GM12878 (cell line): ENCODE measurements around the gene SLC39A5. TPM values are rescaled to one million over a fixed set of nuclear protein-coding genes. Genes with fewer than 3 reads are reported as not detected.

Experiments
- ATF7 ChIP-seq: fragments of 450-650 bp; IDR thresholded peaks from 2 replicates; pipeline ENCODE4 v1.6.1; 2016; ENCODE audit warnings: low read depth, mild to moderate bottlenecking
- BCL3 ChIP-seq: IDR thresholded peaks from 2 replicates; pipeline ENCODE4 v1.6.1; 2011; ENCODE audit warnings: borderline replicate concordance, low read depth, mild to moderate bottlenecking, moderate library complexity, low read length; ENCODE audit not compliant: insufficient read depth, poor library complexity, severe bottlenecking
- CBX3 ChIP-seq: fragments of 200-600 bp; sonication (generic); IDR thresholded peaks from 2 replicates; pipeline ENCODE4 v1.6.1; 2016; ENCODE audit warnings: low read depth, borderline replicate concordance
- CHD1 ChIP-seq: IDR thresholded peaks from 2 replicates; pipeline ENCODE4 v1.6.1; 2012; ENCODE audit warnings: low read depth, low read length, improper control_type of control experiment
- CUX1 ChIP-seq: IDR thresholded peaks from 2 replicates; pipeline ENCODE4 v1.6.1; 2012; ENCODE audit warnings: improper control_type of control experiment, low read depth, low read length; ENCODE audit not compliant: insufficient replicate concordance
- E2F4 ChIP-seq: IDR thresholded peaks from 2 replicates; pipeline ENCODE4 v1.6.1; 2012; ENCODE audit warnings: low read depth, low read length, improper control_type of control experiment
- MLLT1 ChIP-seq: fragments of 450-650 bp; IDR thresholded peaks from 2 replicates; pipeline ENCODE4 v1.6.1; 2016; ENCODE audit warnings: mild to moderate bottlenecking
- NBN ChIP-seq: fragments of 450-650 bp; IDR thresholded peaks from 2 replicates; pipeline ENCODE4 v1.6.1; 2016
- PAX5 ChIP-seq: IDR thresholded peaks from 2 replicates; pipeline ENCODE4 v1.6.1; 2011; ENCODE audit warnings: low read depth, low read length, borderline replicate concordance
- RB1 ChIP-seq: fragments of 450-650 bp; formaldehyde crosslinking; IDR thresholded peaks from 2 replicates; pipeline ENCODE4 v1.6.1; 2017; ENCODE audit warnings: mild to moderate bottlenecking, borderline replicate concordance
- RBBP5 ChIP-seq: fragments of 200-600 bp; sonication (generic); conservative IDR thresholded peaks from 2 replicates; pipeline ENCODE4 v1.6.1; 2016
- RELA ChIP-seq: fragments of 450-650 bp; IDR thresholded peaks from 2 replicates; pipeline ENCODE4 v1.8.0; 2014; ENCODE audit warnings: borderline replicate concordance; ENCODE audit not compliant: partially characterized antibody
- REST ChIP-seq: IDR thresholded peaks from 2 replicates; pipeline ENCODE4 v1.6.1; 2012; ENCODE audit warnings: mild to moderate bottlenecking, low read depth, low read length
- RUNX3 ChIP-seq: IDR thresholded peaks from 2 replicates; pipeline ENCODE4 v1.6.1; 2012; ENCODE audit warnings: low read length, inconsistent platforms
- SIN3A ChIP-seq: IDR thresholded peaks from 2 replicates; pipeline ENCODE4 v1.6.1; 2012; ENCODE audit warnings: low read depth, low read length, improper control_type of control experiment
- SPI1 ChIP-seq: IDR thresholded peaks from 2 replicates; pipeline ENCODE4 v1.6.1; 2011; ENCODE audit warnings: low read depth, mild to moderate bottlenecking, low read length, moderate library complexity, borderline replicate concordance; ENCODE audit not compliant: insufficient read depth
- YY1 ChIP-seq: IDR thresholded peaks from 2 replicates; pipeline ENCODE4 v1.6.1; 2011; ENCODE audit warnings: low read depth, mild to moderate bottlenecking, low read length
- polyA plus RNA-seq, 11 experiments: library from polyadenylated mRNA; depleted of rRNA in 4 of 11; unstranded in 6 of 11; stranded (reverse) in 5 of 11; fragments of >200 nt; fragmentation: Nextera tagmentation in 4 of 11; fragmentation: Illumina TruSeq in 1 of 11; extraction: Ambion mirVana in 4 of 11; extraction: Trizol in 1 of 11; gene quantifications; 1 replicate in 1 of 11; 2 replicates in 10 of 11; pipeline versions ENCODE4 v1.2.1 to v1.2.3, GENCODE V29; 2011 to 2016; ENCODE audit warnings: inconsistent platforms in 2 of 11, missing spikeins in 2 of 11, low read depth in 1 of 11
- total RNA-seq, 4 experiments: library from RNA; depleted of rRNA in 3 of 4; stranded (reverse); fragments of >200 nt in 3 of 4; fragmentation: Illumina TruSeq in 1 of 4; extraction: Trizol in 1 of 4; gene quantifications; 2 replicates each; pipeline versions ENCODE4 v1.2.1 to v1.2.3, GENCODE V29; 2013 to 2021

SLC39A5 gene
- total and polyA plus RNA-seq, 10 of the 15 experiments (the other 5 are each of a cell fraction or from before 2014, with no cell fraction given): 0.15 to 0.56 (median 0.15) TPM; not detected in 7

- no peak for TF ChIP-seq BCL3
- no peak for TF ChIP-seq PAX5
- peak; percentile 38; the same call in 1 of the 2 replicates for TF ChIP-seq NBN
- no peak for TF ChIP-seq REST
- TF ChIP-seq YY1: no peak
- TF ChIP-seq E2F4: no peak
- no peak for TF ChIP-seq ATF7
- no peak for TF ChIP-seq RBBP5
- TF ChIP-seq SIN3A: 0 out of 2 replicates have a peak, but pooled peaks have one; percentile 35
- TF ChIP-seq CUX1: no peak
- no peak for TF ChIP-seq CBX3
- TF ChIP-seq RELA: no peak
- TF ChIP-seq CHD1: no peak
- TF ChIP-seq SPI1: 0 out of 2 replicates have a peak, but pooled peaks have one; percentile 16
- no peak for TF ChIP-seq RB1
- TF ChIP-seq MLLT1: peak; percentile 70; the same call in 1 of the 2 replicates
- peak; percentile 60 for TF ChIP-seq RUNX3
Measured at GRCh38 chr12:56221757-56222530, 7.9 kb upstream of the SLC39A5 start, which contains the start of gene RNF41 (continued).
